ENCODE results near the gene ATP5F1A.

- TF ChIP-seq CTCF (IDR thresholded peaks at IDR 0.05; ENCODE audit: low read depth, low read length) (no peak), EZH2phosphoT487 (IDR thresholded peaks at IDR 0.05; ENCODE audit: low read depth) (no peak)
Observed at GRCh38 chr18:46133534-46133933, 35.4 kb upstream of the ATP5F1A start.
